ENCODE results near the gene OPALIN.
"Not testable (repeated sequence)": the region's sequence is repeated elsewhere in the genome, so short reads cannot be mapped to it uniquely, and the experiment has no call there.

The OPALIN gene

DNA sequence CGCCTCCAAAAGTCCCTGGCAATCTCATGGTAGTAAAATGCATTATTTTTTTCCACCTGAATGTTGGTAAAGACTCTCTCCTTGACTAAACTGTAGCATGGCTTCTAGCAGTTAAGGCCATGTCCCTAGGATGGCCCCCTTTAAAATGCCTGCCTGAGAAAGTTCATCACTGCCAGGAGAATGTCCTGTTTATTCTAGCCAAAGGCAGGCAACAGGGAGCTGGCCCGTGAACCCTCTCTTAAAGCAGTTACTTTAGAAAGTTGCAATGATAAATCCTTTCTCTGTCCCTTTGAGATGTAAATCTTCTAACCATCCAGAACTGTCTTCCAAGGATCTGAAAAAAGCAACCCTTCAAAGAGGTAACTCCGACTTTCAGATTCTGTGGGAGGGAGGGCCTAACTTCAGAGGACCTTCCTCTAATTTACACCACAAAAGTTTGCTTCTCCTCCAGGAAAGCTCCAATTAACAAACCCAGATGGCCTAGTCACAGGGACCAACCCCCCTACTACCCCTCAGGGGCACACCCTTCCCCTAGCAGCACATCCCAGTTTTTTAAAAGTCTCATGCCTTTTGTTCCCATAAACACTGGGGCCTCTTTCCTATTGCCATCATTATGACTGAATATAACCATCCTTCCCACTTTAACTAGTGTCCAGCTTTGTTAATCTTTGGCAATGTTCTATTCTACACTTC is 49.0 kb downstream of the OPALIN start:
- TF ChIP-seq, protein P1, sequence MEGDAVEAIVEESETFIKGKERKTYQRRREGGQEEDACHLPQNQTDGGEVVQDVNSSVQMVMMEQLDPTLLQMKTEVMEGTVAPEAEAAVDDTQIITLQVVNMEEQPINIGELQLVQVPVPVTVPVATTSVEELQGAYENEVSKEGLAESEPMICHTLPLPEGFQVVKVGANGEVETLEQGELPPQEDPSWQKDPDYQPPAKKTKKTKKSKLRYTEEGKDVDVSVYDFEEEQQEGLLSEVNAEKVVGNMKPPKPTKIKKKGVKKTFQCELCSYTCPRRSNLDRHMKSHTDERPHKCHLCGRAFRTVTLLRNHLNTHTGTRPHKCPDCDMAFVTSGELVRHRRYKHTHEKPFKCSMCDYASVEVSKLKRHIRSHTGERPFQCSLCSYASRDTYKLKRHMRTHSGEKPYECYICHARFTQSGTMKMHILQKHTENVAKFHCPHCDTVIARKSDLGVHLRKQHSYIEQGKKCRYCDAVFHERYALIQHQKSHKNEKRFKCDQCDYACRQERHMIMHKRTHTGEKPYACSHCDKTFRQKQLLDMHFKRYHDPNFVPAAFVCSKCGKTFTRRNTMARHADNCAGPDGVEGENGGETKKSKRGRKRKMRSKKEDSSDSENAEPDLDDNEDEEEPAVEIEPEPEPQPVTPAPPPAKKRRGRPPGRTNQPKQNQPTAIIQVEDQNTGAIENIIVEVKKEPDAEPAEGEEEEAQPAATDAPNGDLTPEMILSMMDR (IDR thresholded peaks at IDR 0.05; ENCODE audit: low read depth, low read length, missing control alignments) = no peak
- no peak for DNase-seq (ENCODE audit: low read depth)
- H3K4me3 ChIP-seq (ENCODE audit: low read depth, low read length) = no peak overlapping the region

DNA sequence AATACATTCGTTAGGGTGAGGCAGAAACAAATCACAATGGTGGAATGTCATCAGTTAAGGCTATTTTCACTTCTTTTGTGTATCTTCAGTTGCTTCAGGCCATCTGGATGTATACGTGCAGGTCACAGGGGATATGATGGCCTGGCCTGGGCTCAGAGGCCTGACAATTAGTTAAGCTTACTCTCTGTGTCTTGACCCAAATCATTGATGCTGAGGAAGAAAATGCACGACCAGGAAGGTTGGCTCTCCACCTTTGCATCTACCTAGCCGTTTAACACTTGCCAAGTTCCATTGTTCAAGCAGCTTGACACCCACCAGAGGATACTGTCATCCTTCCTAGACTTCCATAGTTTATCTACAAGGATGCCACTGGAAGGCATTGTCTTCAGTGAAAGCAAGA is 49.9 kb downstream of the OPALIN start:
- not testable (repeated sequence) for H3K4me3 ChIP-seq (ENCODE audit: low read depth, low read length); DNase-seq (ENCODE audit: low read depth)

DNA sequence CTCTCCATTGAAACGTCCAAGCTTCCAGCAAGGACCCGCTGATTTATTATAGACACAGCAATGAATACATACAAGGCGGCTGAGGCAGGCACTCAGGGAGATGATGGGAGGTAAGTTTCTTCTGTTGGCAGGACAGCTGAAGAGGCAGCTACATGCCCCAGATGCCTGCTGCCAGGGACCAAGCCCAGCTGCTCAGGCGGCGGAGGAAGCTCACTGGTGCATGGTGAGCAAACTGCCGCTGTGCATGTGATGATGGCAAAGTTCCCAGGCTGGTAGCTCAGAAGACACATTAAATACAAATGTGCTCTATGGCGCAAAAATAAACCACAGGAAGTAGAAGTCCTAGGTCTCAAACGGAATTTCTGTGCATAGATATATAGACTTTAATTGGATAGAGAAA is 52.3 kb downstream of the OPALIN start:
- no peak for DNase-seq (ENCODE audit: low read depth)
- no peak overlapping the region for H3K4me3 ChIP-seq (ENCODE audit: low read depth, low read length)
- TF ChIP-seq, protein P1 (IDR thresholded peaks at IDR 0.05; ENCODE audit: low read depth, low read length, missing control alignments) = no peak

DNA sequence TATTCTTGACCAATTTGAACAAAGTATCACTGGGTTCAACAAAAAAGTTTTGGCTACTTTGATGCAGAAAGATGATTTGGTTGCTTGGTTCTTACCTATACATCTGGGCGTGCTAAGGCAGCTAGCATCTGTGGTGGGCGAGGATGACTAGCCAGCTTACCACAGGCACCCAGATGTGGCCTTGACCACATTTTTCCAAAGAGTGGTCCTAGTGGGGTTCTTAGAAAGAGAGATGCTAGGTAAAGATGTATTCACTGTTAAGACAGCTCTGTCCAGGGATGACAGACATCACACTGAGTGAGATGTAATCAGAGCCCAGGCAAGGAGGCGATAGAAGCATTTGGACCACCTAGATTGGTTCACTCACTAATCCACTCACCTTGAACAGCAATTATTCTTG is 53.8 kb downstream of the OPALIN start:
- no peak overlapping the region for H3K4me3 ChIP-seq (ENCODE audit: low read depth, low read length)
- TF ChIP-seq, protein P1 (IDR thresholded peaks at IDR 0.05; ENCODE audit: low read depth, low read length, missing control alignments) = no peak
- DNase-seq (ENCODE audit: low read depth) = no peak

DNA sequence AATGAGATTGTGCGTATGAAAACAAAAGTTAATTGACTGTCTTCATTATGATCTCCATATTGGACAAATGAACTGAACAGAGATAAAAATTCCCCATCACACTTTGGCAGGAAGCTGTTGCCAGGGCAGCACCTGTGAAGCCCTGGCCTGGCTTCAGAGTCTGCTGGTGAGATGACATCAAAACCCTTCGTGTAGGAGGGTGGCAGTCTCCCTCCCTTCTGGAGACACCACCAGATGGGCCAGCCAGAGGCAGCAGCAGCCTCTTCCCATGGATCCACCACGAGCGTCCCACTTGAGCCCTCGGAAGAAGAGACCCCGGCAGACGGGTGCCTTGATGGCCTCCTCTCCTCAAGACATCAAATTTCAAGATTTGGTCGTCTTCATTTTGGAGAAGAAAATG is 54.6 kb downstream of the OPALIN start, which contains the start of gene DNTT:
Gene DNTT, plus strand, starts transcription at position 205 of the 400 bp plus-strand sequence. Its CDS starts 64 bp downstream, at position 269.
- DNase-seq (ENCODE audit: low read depth) = no peak
- no peak within 1 kb of the TSS for H3K4me3 ChIP-seq (ENCODE audit: low read depth, low read length)
- TF ChIP-seq, protein P1 (IDR thresholded peaks at IDR 0.05; ENCODE audit: low read depth, low read length, missing control alignments) = no peak

DNA sequence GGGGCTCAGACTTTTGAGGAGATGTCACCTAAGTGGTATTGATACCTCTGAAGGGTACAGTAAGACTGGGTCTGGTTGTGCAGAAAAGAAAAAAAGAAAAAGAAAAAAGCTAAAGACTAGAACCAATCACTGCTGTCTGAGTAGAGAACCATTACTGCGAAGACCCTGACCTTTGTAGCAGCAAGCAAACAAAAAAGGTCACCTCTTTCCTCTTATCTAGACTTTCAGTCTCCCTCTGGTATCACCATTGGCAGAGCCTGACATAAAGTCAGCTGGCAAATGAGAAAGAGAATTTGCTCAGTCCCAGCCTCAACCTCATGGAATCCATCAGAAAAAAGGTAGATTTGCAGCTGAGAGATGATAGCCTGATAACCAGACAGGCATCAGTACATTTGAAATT is 57.2 kb downstream of the OPALIN start:
- TF ChIP-seq, protein P1 (IDR thresholded peaks at IDR 0.05; ENCODE audit: low read depth, low read length, missing control alignments) = no peak
- no peak for DNase-seq (ENCODE audit: low read depth)
- H3K4me3 ChIP-seq (ENCODE audit: low read depth, low read length) = no peak overlapping the region

DNA sequence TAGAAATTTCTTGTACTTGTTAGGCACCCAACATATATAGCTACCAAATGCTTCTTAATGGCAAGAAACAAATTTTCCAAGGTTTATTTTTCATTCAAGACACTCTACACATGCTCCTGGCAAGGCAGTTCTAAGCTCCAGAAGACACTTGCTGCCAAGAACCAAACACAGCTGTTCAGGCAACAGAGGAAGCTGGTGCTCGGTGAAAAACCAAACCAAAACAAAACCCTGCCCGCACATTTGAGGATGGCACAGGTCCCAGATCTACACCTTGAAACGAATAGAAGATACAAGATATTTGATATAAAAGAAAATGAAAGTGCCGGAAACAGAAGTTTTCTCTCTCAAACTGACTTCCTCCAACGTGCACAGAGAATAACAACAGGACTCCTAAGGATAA is 59.4 kb downstream of the OPALIN start:
- no peak for DNase-seq (ENCODE audit: low read depth)
- no peak overlapping the region for H3K4me3 ChIP-seq (ENCODE audit: low read depth, low read length)

More for the DNA sequence above, 59.4 kb downstream of the OPALIN start:
- TF ChIP-seq, protein P1 (IDR thresholded peaks at IDR 0.05; ENCODE audit: low read depth, low read length, missing control alignments) = no peak
